ENCODE measurements around the gene PIRT.

Gene PIRT

DNA sequence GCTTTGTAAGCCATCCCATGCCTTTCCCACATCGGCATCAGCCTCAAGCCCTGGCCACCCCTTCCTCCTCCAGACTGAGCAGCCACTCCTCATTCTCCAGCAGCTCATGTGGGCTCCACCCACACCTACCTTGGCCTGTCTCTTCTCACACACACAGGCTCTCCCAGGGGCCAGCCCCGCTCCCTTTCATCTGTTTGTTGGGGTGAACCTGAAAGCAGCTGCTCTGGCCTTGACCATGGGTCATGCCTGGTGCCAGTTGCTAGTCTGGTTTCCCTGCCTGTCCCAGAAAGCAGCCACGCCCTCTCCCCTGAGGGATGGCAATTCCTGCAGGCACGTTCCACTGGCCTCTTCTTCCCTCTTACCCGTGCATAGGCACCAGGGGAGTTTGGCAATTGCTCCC, 22.6 kb downstream of the PIRT start:
- DNase-seq, result no peak

DNA sequence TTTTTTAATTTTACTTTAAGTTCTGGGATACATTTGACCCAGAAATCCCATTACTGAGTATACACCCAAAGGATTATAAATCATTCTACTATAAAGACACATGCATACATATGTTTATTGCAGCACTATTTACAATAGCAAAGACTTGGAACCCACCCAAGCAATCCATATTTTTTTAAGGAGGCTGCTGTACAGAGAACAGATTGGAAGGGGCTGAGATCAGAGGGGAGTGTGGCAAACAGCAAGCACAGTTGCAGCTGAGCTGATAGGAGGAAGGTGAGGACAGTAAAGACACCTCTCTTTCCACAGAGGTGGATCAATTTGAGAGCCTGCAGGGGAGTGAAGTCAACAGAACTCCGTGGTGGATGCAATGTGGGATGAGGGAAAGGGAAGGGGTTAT, 23.8 kb downstream of the PIRT start:
- DNase-seq, result no peak

DNA sequence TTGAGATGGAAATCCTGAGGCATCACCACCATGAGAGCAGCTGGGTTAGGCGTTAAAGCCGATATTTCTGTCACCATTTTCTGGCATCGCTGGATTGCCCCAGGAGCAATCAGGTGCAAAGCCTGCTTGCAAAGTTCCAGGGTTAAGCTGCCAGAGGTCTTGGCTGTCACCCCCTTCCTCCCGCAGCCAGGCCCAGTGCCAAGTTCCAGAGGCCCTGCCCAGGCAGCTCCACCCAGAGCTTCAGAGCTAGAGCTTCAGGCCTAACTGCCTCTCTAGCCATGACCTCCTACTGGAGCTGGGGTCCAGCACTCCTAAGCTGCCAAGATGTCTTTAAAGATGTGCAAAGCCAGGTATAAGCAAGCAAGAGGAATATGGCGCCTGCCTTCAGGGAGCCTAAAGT, 25.2 kb downstream of the PIRT start:
- no peak for DNase-seq

DNA sequence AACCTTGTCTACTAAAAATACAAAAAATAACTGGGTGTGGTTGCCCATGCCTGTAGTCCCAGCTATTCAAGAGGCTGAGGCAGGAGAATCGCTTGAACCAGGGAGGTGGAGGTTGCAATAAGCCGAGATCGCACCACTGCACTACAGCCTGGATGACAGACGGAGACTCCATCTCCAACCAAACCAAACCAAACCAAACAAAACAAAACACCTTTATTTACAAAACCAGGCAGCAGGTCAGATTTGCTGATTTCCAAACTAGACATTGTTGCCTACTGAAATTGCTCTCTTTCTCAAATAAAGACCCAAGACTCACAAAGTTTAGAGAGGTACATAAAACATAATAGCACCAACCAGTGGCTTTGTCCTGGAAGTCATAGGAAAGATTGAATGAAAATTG, 28.3 kb downstream of the PIRT start:
- DNase-seq, result no peak

DNA sequence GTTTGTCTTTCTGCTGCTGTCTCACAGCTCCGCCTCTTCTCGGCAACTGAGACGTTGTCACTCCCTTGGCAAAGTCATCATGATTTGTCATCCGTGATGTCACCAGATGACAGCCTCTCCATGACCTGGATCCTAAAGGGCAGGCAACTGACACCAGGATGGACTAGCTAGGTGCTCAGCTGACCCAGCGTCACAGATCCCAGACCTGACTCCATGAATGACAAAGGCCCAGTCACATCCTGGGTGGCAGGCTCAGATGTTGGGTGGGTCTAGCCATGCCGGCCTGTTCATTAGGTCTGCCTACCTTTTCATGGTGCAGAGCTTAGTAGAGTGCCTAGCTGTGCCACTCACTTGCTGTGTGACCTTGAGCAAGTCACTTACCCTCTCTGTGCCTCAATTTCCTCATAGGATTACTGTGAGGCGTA, 30.2 kb downstream of the PIRT start:
- no peak for DNase-seq

DNA sequence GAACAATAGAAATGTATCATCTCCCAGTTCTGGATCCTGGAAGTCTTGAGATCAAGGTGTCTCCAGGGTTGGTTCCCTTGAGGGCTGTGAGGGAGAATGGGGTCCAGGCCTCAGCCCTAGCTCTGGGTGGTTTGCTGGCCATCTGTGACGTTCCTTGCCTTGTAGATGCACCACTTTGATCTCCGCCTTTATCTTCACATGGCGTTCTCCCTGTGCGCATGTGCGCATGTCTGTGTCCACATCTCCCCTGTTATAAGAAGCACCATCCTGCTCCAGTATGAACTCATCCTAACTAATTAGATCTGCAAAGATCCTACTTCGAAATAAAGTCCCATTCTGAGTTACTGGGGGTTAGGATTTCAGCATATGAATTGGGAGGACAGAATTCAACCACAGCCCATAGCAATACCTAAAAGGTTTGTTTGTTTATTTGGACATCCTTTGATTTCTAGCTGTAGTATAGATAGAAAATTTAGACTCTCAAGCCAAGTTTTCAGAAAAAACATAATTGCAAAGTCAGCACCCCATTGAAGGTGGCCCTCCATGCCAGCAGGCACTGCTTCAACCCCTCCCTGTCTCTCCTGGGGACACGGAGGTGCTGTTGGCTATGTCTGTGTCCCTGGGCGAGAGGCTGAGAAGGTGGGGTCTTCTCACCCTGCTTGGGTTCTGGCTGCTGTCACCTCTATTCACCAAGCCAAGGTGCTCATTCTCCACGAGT, 31.2 kb downstream of the PIRT start:
- DNase-seq, result no peak

DNA sequence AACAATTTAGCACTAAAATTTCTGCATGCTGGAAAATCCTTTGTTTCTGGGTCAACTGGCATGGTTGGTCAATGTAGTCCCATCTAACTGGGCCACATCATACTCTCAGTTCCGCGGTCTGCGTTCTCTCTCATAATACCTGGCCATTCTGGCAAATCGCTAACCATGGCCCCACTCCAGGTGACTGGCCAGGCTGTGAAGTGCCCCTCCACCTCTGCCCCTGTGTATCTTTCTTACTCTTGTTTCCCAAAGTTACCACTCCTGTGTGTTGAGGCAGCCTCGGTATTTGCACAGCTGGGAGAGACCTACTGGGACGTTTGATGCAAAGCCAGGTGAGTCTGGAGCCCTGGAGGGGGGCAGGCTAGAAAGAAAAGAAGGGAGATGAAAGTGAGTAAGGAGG, 32.0 kb downstream of the PIRT start:
- no peak for DNase-seq

DNA sequence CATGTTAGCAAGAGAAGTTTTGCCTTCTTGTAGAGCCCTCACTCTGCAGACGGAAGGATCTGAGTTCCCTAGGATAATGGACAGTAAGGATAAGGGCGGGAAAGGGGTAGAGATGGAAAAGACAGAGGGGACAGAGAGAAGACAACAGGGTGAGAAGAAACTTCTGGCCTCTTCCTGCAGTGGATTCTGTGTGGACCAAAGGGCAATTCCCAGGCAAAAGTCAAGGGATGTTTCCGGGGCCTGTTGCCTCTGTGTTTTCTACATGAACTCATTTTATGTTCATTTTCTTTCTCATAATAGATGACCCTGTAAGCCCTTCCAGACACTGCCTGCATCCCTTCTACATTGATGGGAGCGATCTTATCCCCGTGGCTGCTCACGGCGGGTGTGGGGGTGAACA, 33.3 kb downstream of the PIRT start:
- DNase-seq, result no peak

DNA sequence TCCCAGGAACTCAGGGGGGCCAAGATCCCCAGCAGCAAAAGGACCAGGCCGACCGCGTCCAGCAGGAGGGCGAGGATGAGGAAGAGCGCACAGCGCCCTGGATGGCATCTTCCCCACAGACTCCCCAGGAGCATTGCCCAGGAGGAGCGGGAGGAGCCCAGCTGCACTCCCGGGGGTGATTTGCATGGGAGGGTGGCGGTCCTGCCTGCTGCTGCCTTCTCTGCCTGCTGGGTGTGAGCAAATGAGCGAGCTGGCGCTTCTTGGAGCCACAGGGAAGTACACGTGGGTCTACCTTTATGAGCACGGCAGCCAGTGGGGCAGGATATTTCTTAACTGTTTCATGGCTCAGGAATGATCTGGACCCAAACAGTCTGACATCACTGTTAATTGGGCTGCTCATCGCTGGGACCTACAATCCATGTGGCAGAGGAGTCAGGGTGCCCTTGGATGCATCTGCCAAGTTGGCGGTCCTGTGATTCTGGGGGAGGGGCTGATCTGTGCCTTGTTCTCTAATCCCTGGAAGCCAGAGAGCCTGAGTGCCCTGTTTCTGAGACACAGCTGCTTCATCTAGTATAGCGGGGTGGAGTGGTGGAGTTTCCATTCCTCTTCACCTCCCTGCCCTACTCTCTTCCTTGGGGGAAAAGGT, 33.9 kb downstream of the PIRT start, which contains the start of gene TMEM238L:
Gene TMEM238L, minus strand, starts transcription at position 270 of the 646 bp plus-strand sequence. Its CDS starts 136 bp downstream, at position 134.
- DNase-seq, result no peak

DNA sequence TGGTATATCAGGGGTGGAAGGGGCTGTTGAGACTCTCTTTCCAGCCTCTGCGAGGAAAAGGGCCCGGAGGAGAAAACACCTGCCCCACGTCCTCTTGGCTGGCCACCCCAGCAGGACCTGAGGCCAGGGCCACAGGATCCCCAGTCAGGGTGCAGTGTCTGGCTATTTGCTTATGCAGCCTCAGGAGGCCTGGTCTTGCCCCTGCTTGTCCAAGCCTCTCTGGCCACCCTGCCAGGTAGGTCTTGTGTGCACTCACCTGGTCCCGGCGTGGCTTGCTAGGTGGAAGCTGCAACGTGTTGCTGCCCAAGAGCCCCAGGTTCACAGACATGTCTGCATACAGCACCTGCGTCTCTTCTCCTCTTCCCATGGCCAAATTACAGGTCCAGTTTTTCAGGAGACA, 34.5 kb downstream of the PIRT start:
- DNase-seq, result no peak

DNA sequence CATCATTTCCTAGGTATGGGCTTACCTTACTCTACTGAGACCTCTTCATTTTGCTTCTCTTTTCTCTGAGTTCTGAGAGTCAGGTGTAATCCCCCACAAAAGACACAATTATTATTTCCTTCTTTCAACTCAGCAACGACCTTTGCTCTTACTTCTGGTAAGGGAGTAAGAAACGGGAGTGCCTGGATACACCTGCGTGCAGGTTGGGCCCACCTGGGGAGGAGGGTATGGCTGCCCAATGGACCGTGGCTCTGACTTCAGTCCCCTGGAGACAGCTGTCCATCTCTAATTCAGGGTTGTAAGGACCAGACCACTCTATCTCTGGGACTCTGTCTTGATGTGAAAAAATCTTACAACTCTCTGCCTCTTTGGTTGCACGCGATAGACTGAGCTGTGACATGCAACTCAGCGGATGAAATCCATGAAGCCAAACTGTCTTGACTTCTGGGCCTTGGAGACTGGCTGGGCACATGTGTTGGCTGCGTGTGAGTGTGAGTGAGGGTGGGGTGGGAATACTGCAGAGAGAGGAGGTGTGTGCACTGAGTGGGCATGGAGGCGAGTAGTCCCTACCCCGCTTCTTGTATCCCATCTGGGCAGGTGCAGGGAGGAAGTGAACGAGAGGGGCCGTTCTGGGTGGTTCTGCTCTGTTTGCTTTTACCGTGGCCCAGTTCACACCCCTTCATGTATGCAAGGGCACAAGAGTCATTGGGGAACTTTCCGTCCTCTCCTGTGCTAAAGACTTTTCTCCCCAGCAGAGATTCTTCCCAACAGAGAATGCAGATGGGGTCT, 35.2 kb downstream of the PIRT start:
- DNase-seq, result no peak

DNA sequence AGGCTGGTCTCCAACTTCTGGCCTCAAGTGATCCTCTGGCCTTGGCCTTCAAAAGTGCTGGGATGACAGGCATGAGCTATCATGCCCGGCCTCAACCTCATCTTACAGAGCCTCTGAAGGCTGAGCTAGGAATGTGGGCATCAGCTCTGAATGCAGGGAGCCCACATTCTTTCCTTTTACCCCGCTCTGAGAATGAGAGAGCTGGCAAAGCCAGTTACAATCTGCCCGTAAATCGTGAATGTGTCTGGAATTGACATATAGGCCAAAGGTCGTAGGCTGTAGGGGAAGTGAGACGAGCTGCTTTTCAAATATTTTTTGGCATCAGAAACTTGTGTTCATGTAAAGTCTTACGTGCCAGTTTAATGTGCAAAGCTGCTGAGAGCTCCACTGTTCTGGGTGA, 38.5 kb downstream of the PIRT start:
- DNase-seq, result no peak

DNA sequence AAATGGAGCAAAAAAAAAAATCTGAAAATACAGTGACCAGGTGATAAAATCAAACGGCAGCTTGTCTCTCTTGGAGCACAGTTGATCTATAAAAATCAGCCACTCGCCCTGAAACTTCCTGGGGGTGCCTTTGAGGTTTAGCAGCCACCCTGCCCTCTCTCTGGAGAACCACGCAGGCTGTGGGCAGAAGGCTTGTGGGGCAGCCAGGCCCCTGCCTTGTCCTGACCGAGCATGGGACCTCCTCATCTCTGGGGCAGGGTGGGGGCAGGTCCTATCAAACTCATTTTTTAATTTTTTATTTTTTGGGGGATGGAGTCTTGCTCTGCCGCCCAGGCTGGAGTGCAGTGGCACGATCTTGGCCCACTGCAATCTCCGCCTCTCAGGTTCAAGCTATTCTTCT, 39.0 kb downstream of the PIRT start:
- no peak for DNase-seq

DNA sequence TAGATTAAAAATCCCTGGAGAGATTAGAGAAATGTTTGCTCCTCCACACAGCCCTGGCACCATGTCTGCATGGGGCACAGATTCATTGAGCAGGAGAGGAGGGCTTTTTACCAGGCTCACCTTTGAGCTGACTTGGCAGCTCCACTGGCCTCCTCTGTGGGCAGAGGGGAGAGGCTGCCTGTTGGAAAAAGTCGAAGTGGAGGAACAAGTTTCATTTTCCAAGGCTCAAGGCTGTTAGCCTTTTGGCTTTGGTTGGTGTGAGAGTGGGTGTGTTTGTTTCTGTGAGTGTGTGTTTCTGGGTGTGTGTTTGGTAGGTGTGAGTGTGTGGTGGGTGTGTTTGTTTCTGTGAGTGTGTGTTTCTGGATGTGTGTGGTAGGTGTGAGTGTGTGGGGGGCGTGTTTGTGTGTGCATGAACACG, 39.5 kb downstream of the PIRT start:
- DNase-seq, result no peak

DNA sequence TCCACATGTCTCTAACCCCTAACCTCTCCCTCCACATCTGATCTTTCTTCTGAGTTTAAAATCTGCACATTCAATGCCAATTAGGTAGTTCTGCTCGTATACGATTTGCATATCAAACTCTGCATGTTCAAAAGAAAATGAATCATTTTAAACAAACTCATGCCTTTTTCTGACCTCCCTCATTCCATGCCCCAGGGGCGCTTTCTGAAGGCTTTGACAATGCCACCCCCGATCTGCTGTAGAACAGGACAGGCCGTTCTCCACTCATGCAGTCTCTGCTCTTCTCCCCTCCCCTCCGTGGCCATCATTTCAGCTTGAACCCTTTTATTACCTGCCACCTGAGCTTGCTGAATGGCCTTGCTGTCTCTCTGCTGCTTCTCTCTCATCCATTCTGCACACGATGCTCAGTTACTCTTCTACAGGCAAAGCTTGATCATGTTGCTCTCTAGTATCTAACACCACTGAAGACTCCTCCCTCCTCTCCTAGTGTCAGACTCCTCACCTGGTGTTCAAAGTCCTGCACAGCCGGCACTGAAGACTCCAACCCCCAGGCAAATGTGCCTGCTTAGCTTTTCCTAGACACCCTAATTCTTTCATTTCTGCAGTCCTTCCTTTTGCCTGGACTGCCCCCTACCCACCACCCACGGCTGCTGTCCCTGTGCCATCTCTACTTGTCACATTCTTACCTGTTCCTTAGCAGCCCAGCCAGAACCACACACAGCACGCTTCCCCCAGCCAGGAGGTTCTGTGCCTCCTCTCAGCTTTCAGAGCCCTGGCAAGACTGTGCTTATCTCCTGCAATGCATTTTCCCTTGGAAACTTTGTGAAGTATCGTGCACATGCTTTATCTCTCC, 40.2 kb downstream of the PIRT start:
- no peak for DNase-seq

DNA sequence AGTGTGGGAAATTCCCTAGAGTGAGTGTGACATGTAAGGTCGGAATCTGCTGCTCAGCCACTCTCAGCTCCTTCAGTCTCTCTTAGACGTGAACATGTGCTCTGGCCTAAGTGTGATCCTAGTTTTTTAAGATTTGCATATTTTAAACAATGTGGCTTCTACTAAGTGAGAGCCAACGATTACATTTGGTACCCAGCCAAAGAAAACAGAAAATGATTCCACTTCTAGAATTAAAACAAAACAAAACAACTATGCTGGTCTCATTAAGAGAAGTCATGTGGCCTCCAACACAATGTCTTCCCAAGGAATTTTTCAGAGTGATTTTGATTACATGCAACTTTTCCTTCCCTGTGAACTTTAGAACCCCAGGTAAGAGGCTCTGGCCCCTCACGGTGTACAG, 44.1 kb downstream of the PIRT start:
- DNase-seq, result no peak

DNA sequence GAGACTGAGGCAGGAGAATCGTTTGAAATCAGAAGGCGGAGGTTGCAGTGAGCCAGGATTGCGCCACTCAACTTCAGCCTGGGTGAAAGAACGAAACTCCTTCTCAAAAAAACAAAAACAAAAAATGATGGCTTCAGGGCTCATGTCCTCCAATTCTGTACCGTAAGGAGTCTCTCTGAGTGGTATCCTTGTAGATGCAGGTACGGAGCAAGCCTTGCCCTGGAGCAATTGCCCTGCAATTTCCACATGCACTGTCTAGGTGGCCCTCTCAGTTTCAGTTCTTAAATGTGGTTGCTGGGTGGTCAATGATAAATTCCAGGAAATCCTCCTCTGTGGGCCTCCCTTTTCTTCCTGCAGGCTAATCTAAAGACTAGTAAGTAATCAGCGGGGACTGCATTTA, 44.6 kb downstream of the PIRT start:
- no peak for DNase-seq

DNA sequence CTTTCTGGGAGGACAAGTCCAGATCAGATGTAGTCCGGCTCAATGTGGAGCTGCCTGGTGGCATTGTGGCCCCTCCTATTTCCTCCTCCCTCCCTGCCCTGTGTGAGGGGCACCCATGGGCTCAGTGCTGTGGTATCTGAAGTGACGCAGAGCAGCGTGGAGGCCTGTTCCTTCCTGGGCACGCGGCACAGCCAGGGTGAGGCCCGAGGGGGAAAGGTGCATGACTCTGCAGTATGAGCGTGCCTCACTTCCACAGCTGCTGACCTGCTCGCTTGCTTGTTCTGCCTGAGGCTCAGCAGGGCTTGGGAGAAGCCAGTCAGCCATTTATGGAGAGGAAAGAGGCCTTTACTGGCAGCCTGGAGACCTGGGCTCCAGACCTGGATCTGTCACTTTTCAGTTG, 45.7 kb downstream of the PIRT start:
- no peak for DNase-seq

DNA sequence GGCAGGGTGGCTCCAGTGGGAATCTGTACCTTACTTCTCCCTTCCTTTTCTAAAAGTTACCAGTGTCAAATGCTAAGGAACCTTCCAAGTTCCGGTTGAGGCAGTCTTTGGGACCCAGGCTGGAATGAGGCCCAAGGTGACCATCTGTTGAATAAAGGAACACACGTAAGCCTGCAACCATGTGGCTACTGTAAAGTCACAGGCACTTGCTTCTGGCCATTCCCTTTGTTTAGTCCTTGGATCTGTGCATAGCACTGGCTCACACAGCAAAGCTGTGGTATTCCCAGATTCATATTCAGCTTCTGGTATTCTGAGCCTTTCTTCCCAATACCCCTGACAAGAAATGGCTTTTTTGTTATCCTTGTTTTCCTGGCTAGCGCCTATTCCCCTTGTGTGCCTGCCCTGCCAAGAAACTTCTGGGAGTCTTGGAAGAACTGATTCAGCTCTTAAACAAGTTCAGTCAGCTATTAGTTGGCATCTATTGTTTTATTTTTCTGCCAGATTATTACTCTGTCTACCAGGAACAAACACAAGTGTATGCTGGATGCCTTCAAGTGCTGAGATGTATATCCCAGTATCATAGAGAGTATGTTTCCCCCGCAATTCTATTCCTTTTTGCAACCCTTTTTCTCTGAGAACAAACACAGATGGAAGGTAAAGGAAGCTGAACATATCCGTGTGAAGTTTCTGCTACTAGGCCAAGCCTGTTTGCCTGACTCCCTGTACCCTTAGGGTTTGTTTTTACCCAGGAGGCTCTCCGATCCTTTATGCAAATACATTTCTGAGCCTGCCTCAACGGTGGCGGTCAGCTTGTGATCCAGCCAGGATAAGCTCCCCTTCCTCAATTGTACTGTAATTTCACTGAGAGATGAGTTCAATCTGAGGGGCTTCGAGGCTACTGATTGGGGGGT, 47.1 kb downstream of the PIRT start:
- no peak for DNase-seq

DNA sequence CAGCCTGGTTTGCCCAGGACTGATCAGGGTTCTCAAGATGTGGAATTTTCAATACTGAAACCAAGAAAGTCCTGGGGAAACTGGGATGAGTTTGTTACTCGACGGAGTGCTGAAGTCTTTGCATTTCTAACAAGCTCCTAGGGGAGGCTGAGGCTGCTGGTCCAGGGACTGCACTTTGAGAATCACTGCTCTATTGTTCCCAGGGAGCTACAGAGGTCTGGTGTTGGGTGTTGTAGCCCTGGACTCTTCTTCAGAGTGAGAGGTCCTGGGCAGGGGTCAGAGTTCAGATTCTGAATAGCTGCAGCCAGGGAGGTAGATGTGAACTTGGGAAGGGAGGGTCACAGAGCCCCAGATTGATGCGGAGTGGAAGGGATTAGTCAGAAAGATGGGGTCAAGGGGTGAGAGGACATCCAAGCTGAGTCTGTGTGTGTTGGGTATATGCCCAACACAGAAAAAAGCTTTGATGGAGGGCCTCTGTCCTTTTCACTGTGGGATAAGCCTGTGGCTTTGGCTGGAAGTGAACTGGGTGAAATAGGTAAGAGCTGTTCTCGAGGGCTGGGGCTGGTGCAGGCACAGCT, 48.1 kb downstream of the PIRT start:
- no peak for DNase-seq

DNA sequence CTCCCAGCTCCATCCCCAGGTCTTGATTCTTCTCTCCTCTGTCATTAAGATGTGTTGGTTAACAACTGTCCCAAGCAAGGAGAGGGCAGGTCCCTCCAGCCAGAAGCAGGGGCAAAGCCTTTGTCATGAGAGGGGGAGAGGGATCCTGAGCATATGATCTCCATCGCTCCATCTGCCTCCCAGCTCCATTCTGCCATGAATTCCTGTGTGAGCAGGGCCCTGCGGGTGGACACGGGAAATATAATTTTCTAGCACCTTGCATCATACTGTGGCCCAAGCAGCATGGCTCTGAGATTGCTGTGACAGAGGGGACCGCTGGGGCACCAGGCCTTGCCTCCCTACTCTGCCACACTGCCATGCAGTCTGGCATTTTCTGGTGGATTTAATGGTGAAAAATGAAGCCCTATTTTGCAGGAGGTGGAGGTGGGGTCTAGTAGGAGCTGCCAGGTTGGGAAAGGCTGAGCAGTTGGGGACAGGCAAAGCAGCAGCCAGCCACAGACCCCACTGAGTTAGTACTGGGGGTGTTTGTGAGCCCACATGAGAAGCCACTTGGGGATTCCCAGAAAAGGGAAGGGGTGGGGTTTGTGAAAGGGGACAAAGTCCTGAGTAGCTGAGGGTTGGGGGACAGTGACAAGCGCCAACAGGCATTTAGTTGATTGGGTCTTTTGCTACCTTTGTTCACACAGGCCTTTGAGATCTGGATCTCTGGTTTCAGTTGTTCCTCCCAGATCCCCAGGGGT, 50.4 kb downstream of the PIRT start:
- no peak for DNase-seq

All from activated CD4-positive, alpha-beta T cell treated with anti-CD3 and anti-CD28 coated beads, Interleukin-2, amount 50 U/mL, for 48 hours (primary cell).